ENCODE data around the gene COL13A1.

- TF ChIP-seq POLR2AphosphoS5 (IDR thresholded peaks at IDR 0.05): no peak
- TF ChIP-seq POLR2A (IDR thresholded peaks at IDR 0.05; ENCODE audit: low read depth): no peak
Measured at GRCh38 chr10:69881202-69881601, 79.5 kb downstream of the COL13A1 start.
